HG02678 (cell line): ENCODE data around the gene NRN1.
"Not testable (repeated sequence)": the region's sequence is repeated elsewhere in the genome, so short reads cannot be mapped to it uniquely, and the experiment has no call there.

Source experiments
- ATAC-seq: cut with Tn5 transposase; IDR thresholded peaks from one replicate; pipeline ENCODE4 v1.9.1; 2021; ENCODE audit warnings: mild to moderate bottlenecking, moderate library complexity; ENCODE audit not compliant: unreplicated experiment

NRN1 gene, protein sequence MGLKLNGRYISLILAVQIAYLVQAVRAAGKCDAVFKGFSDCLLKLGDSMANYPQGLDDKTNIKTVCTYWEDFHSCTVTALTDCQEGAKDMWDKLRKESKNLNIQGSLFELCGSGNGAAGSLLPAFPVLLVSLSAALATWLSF

DNA sequence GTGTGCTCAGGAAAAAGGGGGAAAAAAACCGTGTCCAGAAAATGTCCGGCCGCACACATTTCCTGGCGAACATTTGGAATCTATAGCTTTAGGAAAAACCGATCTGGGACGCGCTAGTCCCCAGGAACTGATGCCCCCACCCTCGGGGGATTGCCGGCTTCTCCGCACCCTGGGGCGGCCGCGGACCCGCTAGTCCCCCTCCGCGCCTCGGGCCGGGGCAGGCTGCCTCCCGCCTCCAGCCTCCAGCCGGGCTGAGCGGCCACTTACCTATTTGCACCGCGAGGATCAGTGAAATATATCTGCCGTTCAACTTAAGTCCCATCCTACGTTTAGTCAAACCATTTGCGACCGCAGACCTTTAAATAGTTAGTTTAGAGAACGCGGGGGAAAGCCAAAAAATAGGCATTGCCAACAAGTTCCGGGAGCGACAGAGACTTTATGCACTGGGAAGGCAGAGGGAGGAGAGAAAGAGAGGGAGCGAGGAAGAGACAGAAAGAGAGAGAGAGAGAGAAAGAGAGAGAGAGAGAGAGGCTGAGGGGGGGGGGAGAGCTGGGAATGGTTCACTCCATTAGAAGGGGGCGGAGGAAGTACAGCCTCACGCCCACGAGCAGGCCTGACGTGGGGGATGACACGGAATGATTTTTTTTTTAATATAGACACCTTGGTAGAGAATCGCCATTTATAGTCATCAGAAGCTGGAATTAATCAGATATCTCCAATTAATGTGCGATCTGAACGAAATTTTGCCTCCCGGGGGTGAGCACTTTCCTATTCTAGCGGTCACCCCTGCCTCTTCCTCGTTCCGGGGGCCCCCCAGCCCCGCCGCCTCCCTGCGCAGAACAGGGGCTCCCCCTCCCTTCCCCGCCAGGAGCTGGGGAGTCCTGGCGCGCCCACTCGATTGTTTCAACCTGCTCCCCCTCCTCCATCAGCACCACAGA is at the start of gene NRN1:
NRN1 (minus strand) TSS at position 498 of the 938 bp plus-strand sequence; CDS start at position 322, 176 bp downstream.
- no peak for ATAC-seq

DNA sequence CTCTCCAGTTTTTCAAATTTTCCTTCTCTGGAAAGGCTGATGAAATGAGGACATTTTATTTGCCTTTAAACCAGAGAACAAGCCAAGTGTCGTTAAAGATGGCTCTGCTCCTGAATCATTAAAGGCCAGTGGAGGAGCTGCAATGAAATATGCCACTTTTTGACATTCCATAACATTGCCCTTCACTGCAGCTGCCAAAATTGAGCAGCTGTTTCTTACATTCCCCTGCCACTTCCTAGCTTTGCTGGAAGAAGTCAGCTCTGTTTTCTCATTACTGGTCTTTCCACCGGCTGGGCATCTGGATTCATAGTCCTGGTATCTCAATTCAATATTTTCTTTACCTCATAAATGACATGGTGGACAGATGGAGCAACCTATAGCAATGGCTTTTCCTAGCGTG is 45.5 kb upstream of the NRN1 start:
- ATAC-seq: no peak

DNA sequence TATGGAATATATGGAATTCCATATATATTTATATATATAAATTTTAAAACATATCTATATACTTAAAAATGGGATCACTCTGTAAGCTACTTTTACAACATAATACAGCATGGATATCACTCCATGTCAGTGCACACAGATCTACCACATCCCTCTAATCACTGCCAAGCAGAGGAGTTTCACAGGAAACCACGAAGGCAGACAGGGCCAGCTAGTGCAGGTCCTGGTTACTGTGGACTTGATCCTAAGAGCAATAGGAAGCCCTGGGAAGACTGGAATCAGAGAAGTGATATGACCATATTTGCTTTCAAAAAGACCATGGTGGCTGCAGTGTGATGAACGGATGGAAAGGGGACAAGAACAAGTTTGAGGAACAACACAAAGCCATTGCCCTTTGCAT is 40.0 kb upstream of the NRN1 start:
- no peak for ATAC-seq

DNA sequence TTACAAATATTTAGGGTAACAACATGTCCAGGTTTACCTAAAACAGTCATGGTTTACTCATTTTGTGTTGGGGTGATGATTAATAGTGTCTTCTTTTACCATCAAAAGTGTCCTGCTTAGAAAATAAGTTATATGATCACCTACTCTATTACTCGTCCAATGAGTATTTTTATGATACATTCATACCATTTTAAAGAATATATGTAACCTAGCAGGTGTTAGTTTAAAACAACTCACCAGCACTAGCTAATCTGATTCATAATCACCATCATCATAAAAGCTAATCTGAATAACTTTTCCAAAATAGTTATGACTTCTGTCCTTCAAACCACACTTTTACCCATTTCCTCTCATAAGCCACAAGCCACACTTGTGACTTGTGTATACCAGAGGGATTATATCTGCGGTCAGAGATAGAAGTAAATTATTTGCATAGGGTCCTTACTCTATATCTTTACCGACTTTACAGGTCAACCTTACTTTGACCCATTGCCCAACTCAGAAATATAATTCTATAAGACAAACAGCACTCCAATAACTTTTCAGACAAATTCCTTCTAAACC is 33.3 kb upstream of the NRN1 start:
- ATAC-seq: no peak

DNA sequence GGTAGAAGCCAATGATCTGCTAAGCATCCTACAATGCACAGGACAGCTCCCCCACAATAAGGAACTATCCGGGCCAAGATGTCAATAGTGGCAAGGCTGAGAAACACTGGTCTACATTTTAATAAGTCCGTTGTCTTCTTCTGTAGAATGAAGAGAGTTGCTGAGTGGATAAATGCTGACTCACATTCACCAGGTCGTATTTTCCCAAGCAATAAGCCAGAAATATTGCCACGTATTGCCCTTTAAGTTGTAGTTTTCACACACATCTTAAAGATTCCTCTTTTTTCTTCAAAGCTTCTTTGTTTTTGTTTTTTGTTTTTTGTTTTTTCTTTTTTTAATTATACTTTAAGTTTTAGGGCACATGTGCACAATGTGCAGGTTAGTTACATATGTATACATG is 30.5 kb upstream of the NRN1 start:
- ATAC-seq: no peak

DNA sequence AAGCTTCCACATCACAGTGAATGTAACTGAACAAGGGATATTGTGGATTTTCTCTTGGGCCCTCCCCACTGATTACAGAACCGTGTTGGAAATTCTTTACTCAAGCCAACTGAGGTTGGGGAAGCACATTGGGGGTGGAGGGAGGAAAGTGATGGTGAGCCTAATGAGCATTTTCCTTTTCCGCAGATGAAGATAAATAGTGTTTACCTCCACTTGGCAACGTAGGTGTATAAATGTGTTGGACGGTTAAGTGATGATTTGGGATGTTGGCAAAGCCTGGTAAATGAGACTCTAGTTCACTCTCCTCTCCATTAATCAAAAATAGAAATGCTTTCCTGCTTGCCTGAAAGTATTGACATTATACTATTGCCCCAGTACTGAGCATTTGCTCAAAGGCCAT is 27.1 kb upstream of the NRN1 start:
- ATAC-seq: no peak

DNA sequence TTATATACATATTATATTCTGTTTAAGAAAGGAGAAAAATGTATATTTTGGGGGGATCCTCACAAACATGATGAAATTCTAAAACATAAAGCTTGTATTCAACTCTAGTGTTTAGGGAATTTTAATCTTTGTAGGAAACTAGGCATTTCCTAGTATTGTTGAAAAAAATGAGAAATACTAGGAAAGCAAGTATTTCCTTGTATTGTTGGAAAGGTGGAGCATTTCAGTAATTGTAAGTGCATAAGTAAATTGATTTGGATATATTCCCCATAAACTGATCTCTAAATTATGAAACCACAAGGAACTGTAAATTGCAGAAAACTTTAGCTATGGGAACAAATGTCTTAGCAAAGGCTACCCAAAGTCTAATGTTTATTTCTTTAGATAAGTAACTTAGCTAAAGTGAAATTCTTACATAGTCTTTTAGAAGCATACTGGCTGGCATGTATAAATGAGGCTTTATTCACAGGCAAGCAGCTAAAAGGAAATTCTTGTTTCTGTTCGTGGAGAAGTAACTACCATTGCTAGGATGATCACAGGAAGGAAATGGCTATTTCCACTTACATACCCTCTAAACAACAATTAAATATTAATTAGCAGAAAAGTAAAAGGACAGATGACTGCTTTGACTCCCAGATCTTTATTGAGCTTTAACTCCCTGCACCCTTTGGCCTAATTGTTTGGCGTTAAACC is 19.9 kb upstream of the NRN1 start:
- no peak for ATAC-seq

DNA sequence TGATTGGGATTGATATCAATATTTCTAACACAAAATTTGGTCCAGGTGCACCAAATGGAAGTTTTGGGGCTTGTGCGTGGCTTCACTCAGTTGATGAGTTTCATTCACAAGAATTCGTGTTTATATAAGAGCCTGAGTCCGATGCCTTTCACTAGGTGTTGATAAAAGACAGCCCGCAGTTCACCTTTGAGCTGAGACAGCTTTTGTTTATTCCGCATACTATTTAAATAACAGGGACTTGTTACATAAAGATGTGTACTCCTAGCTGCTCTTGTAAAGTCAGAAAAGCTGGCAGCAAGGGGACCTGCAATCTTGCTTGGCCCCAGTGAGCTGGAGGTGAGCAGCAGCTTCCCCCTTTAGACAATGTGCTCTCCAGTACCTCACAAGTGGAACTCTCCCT is 19.0 kb upstream of the NRN1 start:
- no peak for ATAC-seq

DNA sequence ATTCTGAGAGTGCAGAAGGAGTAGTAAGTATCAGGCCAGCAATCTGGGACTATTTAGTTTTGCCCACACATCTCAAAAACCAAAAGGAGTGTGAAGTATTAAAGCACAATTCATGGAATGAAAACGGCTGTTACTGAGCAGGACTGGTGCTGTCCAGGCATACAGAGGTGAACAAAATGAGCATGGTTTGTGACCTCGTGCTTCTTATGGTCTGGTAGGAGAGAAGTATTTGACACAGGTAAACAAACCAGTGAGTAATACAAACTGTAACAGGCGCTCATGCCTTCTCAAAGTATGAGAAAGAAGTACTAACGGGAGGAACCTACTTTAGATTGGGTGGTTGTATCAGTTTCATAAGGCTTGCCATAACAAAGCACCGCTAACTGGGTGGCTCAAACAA is 17.5 kb upstream of the NRN1 start:
- ATAC-seq: no peak

DNA sequence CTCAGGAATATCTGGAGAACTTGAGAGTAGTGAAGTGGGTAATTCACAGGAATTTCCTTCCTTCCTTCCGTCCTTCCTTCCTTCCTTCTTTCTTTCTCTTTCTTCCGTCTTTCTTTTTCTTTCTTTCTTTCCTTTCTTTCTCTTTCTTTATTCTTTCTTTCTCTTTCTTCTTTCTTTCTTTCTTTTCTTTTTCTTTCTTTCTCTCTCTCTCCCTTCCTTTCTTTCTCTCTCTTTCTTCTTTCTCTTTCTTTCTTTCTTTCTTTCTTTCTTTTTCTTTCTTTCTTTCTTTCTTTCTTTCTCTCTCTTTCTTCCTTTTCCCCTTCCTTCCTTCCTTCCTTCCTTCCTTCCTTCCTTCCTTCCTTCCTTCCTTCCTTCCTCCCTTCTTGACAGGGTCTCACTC is 16.1 kb upstream of the NRN1 start:
- not testable (repeated sequence) for ATAC-seq

DNA sequence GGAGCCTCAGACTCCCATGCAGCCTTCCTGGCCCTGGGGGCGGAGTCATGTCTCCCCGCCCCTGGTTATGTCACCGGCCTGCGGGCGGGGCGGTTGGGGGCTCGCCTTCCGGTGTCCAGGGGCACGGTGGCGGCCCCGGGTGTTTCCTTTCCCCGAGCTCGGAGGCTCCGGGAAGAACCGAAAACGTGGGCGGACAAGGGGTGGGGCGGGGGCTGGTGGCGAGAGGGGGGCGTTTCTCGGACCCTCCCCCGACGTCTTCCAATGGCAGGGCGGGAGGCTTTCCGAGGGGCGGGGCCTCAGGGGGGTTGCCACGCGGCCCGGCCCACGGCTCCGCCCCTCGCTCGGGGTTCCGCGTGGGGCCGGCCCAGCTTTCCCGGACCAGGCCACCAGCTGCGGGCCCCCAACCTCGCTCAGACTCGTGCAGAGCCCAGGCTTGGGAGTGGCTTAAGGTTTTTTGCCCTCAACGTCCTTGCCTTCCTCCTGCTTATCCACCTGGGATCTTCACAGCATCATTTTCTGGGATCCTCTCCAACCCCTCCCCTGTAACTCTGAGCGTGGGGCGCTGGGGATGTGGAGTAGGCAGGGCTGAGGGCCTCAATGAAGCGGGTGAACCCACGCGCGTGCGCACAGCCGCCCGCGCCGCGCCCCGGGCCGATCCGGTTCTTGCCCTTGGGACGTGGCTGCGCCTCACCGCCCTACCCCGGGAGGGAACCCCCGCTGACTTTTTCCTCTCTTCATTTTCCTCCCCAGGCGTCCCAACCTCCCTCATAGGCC is 2.1 kb upstream of the NRN1 start:
- ATAC-seq: peak; percentile 73

DNA sequence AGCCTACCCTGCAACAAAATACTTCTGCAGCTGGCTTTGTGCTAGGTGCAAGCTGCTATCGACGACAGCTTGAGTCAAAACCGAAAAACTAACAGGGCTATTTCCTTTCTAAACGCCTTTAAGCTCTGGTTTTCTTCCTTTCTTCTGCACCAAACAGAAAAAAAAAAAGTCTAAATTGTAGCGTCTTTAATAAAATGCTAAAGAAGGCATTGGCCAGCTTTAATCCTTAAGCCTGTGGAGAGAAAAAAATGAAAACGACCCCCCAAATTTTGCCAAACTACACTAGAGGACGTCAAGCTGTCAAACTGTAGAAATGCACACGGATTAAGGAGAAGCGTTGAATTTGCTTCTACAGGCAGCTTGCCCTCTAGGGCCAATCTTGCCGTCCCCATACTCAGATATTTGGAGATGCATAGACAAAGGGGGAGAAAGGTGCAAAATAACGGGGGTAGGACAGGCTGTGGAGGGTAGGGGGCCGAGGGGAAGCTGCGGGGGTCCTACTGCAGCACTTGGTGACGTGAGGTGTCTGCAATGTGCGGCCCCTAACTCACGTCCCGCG is 1.4 kb upstream of the NRN1 start:
- ATAC-seq: peak; percentile 23

DNA sequence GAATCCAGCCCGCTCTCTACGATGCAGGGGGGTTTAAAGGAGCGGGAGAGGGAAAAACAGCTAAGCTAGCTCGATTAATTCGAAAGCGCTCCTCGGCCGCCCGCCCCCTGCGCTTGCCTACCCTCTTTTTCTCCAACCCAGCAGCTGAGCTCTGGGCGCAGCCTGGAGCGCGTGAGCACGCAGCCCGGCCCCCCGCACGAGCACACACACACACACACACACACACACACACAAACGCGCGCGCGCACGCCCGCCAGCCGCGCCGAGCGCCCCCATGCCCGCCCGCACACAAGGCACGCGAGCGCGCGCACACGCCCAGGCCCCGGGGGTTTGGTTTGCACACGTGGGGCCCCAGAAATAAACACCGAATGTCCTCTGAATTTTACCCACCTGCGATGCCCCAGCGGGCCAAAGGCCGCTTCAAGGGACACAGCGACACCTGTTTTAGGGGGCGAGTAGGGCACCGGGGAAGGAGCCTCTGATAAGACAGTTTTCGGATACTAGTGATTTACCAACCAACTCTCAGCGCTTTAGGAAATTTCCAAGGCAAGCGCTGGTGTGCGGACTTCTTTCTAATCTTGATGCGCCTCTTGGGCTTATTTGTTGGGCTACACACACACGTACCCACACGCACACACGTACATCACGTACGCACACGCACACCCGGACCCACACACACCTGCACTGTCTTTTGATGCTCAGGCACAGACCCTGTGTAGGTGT is 802 bp upstream of the NRN1 start:
- no peak for ATAC-seq

DNA sequence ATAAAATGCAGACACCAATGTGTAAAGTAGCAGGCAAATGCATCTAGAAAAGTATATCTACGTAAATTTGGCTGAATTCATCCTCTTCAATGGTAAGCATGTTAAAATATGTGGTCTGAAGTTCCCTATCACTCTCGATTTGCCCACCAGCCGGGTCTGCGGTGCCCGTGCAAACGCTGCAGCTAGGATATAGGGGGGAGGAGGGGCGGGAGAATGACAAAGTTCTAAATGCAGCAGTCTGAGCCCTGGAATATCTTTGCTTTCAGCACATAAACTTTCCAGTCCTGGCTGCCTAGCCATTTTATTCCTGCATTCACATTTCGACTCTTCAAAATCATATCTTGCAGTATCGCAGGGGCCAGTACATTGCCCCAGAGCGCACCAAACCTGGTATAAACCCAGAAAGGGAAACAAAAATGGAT is 708 bp downstream of the NRN1 start:
- no peak for ATAC-seq

DNA sequence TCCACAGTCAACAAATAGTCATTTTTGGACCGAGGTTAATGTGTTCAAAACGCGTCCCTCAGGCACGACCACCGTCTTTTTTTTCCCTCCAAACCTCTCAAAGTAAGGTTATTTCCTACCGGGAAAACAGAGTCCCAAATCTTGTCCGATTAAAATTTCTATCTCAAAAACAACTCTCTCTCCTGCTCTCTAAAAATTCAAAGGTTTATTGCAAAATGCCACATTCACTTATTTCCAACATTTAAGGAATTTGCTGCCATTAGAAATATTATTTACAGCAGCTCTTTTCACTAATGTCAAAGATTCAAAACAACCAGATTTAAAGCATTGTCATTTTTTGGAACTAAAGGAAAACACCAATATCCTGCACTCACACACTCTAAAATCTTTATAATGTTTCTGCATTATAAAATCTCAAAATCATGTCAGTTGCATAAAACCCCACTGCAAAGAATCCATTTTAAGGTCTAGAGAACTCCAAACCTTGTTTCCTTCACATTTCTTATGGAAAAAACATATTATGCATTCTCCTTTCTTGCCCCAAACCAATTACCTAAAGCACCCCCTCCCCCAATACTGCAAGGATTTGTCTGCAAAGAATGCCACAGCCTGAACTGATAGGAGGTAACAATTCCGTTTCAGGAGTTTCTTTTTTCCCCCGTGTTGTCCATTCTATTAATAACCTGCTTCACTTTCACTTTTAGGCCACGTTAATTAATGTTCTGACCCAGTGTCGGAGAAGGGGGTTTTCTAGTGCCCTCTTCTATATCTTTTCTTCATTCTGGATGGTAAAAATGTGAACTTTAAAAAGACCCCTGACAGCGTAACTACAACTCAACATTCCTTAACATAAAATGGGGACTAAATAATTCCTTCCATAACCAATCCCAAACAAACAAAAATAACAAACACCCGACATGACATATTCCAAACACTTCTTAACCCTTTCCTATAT is 1.4 kb downstream of the NRN1 start:
- no peak for ATAC-seq

DNA sequence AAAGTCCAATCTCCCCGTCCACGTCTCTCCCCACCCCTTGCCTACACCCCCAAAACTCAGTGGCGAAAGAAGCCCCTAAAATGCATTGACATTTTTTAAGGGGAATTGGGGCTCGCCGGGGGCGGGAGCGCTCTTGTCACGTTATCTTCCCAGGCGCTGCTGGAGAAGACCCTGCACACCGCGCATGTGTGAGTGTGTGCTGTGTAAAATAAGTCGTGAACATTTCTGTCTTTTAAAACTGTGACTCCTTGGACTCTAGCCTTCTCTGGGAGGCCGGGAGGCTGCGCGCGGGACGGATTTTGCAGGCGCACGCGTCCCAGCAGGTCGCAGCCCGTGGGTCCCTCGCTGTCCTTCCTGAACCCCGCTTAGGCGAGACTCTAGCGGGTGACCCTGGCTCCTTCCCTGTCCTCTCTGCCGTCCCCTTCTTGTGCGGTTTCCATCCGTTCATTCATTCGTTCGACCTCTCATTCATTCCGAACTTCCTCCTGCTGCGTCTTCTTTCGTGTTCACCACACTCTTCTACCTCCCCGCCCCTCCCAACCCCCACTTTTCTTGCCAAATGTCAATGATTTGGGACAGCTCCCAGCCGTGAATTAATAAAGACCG is 2.2 kb downstream of the NRN1 start:
- ATAC-seq: no peak

DNA sequence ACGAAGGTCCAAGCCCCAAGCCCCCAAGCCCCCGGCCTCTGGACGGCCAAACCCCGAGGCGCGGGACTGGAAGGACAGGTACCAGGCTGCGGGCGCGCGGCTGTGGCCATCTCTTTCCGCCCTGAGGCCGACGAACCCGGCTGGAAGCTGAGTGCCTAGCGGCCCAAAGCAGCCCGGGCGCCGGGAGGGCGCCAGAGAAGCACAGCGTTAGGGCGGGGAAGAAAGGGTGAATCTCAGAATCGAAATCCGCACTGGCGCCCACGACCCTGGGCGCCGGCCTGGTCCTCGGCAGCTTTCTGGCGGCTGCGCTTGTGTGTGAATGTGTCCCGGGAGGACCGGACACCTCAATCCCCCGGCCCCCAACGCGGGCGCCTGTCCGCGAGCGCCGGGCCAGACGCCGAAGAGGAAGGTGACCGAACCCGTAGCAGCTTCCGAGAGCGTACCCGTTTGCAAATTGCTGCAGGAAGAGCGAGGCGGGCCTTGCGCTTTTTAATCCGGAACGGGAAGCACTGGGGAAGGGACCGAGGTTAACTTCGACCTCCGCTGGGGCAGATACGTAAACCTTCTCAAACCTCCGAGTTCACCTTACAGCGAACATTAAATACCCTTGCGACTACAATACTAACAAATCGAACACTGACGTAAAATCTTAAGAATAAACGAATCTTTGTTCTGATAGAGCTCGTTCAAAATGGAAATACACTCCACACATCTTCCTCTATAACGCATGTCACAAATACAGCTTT is 2.9 kb downstream of the NRN1 start:
- ATAC-seq: no peak
